GM18505 (cell line): ENCODE measurements around the gene SRGAP1.
A peak's percentile ranks its signal among the peaks of the same experiment; 100 is the strongest.

Experiments
- ATAC-seq: cut with Tn5 transposase; IDR thresholded peaks from one replicate; pipeline ENCODE4 v1.9.1; 2021; ENCODE audit not compliant: unreplicated experiment
- POLR2A ChIP-seq: IDR thresholded peaks from 4 replicates; pipeline ENCODE4 v1.6.1; 2011; ENCODE audit warnings: borderline replicate concordance; ENCODE audit not compliant: insufficient read depth, insufficient read length; ENCODE audit errors: extremely low read depth

The SRGAP1 gene

GRCh38 chr12:63913929-63914328 is 69.4 kb downstream of the SRGAP1 start:
- TF ChIP-seq POLR2A: no peak
- ATAC-seq: no peak

- TF ChIP-seq POLR2A: no peak
- ATAC-seq: no peak
Measured at GRCh38 chr12:63915105-63915800, 70.8 kb downstream of the SRGAP1 start.

GRCh38 chr12:63916561-63917476 is 72.3 kb downstream of the SRGAP1 start:
- ATAC-seq: no peak
- no peak for TF ChIP-seq POLR2A

GRCh38 chr12:63917477-63917862 is 73.0 kb downstream of the SRGAP1 start:
- TF ChIP-seq POLR2A: no peak
- ATAC-seq: no peak

- ATAC-seq: peak; percentile 86
- no peak for TF ChIP-seq POLR2A
Measured at GRCh38 chr12:63917864-63918799, 73.6 kb downstream of the SRGAP1 start.

- no peak for ATAC-seq
Measured at GRCh38 chr12:63918800-63919300, 74.3 kb downstream of the SRGAP1 start.

GRCh38 chr12:63919756-63920155 is 75.3 kb downstream of the SRGAP1 start:
- no peak for ATAC-seq
- TF ChIP-seq POLR2A: no peak

More at GRCh38 chr12:63918800-63919300, 74.3 kb downstream of the SRGAP1 start:
- TF ChIP-seq POLR2A: no peak

GRCh38 chr12:63921157-63921556 is 76.7 kb downstream of the SRGAP1 start:
- no peak for ATAC-seq
- TF ChIP-seq POLR2A: no peak

GRCh38 chr12:63922474-63922873 is 78.0 kb downstream of the SRGAP1 start:
- no peak for TF ChIP-seq POLR2A

GRCh38 chr12:63924781-63925180 is 80.3 kb downstream of the SRGAP1 start:
- ATAC-seq: no peak
- TF ChIP-seq POLR2A: no peak

More at GRCh38 chr12:63922474-63922873, 78.0 kb downstream of the SRGAP1 start:
- ATAC-seq: no peak

GRCh38 chr12:63927511-63927910 is 83.0 kb downstream of the SRGAP1 start:
- no peak for ATAC-seq
- TF ChIP-seq POLR2A: no peak

- no peak for ATAC-seq
- TF ChIP-seq POLR2A: no peak
Measured at GRCh38 chr12:63928305-63928704, 83.8 kb downstream of the SRGAP1 start.

- ATAC-seq: no peak
- no peak for TF ChIP-seq POLR2A
Measured at GRCh38 chr12:63929426-63929825, 84.9 kb downstream of the SRGAP1 start.
